D721Med (cell line): ENCODE data around the gene CCDC192.

Source experiments
- DNase-seq: peaks from one replicate; pipeline ENCODE4 v3.0.0; 2011; ENCODE audit warnings: low spot score; ENCODE audit not compliant: insufficient read length
- FAIRE-seq: peaks from 2 replicates; lab custom pipeline; 2011; peaks lifted over from hg19 to GRCh38; lab: Jason Lieb, UNC
- TF ChIP-seq, protein P1 (sequence below): IDR thresholded peaks from 2 replicates; pipeline ENCODE4 v1.5.1; 2012; ENCODE audit warnings: mild to moderate bottlenecking, control low read depth; ENCODE audit not compliant: insufficient read depth; ENCODE audit errors: missing control alignments

The CCDC192 gene

DNA sequence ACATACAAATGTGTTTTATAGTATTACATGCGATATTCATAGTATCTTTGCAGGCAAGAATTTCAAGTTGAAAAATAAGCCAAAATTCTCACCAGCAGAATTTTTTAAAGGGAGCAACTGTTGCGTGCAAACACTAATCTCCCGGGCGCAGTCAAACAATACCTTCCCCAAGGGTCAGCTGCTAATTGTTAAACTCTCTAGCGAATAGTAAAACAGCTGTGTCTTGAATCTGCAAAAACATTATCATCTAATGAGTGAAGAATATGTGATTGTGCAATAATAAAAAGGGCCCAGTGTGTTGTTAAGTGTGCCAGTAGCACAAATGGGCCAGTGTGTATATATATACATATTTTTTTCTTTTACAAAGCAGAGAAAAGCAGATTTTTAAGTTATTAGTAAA lies 131.4 kb downstream of the CCDC192 start:
- FAIRE-seq (no peak), DNase-seq (no peak)
- TF ChIP-seq, protein P1, sequence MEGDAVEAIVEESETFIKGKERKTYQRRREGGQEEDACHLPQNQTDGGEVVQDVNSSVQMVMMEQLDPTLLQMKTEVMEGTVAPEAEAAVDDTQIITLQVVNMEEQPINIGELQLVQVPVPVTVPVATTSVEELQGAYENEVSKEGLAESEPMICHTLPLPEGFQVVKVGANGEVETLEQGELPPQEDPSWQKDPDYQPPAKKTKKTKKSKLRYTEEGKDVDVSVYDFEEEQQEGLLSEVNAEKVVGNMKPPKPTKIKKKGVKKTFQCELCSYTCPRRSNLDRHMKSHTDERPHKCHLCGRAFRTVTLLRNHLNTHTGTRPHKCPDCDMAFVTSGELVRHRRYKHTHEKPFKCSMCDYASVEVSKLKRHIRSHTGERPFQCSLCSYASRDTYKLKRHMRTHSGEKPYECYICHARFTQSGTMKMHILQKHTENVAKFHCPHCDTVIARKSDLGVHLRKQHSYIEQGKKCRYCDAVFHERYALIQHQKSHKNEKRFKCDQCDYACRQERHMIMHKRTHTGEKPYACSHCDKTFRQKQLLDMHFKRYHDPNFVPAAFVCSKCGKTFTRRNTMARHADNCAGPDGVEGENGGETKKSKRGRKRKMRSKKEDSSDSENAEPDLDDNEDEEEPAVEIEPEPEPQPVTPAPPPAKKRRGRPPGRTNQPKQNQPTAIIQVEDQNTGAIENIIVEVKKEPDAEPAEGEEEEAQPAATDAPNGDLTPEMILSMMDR, result no peak

GRCh38 chr5:127838661-127839060 lies 135.5 kb downstream of the CCDC192 start:
- DNase-seq (no peak), FAIRE-seq (no peak)
- TF ChIP-seq, protein P1, result no peak

- TF ChIP-seq, protein P1, result no peak
- DNase-seq (no peak), FAIRE-seq (peak; percentile 60)
These were observed 135.9 kb downstream of the CCDC192 start for GRCh38 chr5:127839072-127839471.

GRCh38 chr5:127839496-127840197 lies 136.5 kb downstream of the CCDC192 start:
- TF ChIP-seq, protein P1, result no peak

GRCh38 chr5:127840198-127840524 lies 137.0 kb downstream of the CCDC192 start:
- FAIRE-seq, result peak; percentile 21
- DNase-seq, result no peak
- TF ChIP-seq, protein P1, result no peak

More at GRCh38 chr5:127839496-127840197, 136.5 kb downstream of the CCDC192 start:
- no peak for DNase-seq
- FAIRE-seq, result no peak

- FAIRE-seq (no peak), DNase-seq (no peak)
- TF ChIP-seq, protein P1, result no peak
These were observed 137.6 kb downstream of the CCDC192 start for GRCh38 chr5:127840809-127841208.

GRCh38 chr5:127844581-127845021 lies 141.4 kb downstream of the CCDC192 start:
- TF ChIP-seq, protein P1, result peak; percentile 16
- DNase-seq, result no peak
- no peak for FAIRE-seq
